GM21576 (cell line): Measurements from ENCODE around the gene LARP6.
"Not testable (repeated sequence)": the region's sequence is repeated elsewhere in the genome, so short reads cannot be mapped to it uniquely, and the experiment has no call there.

Experiments used
- ATAC-seq: cut with Tn5 transposase; IDR thresholded peaks from one replicate; pipeline ENCODE4 v1.9.1; 2021; ENCODE audit warnings: mild to moderate bottlenecking, moderate library complexity; ENCODE audit not compliant: unreplicated experiment

LARP6 gene

DNA sequence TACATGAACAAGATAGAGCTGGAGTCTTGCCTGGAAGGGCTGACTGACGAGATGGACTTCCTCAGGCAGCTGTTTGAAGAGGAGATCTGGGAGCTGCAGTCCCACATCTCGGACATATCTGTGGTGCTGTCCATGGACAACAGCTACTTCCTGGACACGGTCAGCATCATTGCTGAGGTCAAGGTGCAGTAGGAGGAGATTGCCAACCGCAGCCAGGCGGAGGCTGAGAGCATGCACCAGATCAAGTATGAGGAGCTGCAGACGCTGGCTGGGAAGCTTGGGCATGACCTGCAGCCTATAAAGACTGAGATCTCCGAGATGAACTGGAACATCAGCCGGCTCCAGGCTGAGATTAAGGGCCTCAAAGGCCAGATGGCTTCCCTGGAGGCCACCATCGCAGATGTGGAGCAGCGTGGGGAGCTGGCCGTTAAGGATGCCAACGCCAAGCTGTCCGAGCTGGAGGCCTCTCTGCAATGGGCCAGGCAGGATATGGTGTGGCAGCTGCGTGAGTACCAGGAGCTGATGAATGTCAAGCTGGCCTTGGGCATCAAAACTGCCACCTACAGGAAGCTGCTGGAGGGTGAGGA, 5.5 kb upstream of the LARP6 start:
- no peak for ATAC-seq

DNA sequence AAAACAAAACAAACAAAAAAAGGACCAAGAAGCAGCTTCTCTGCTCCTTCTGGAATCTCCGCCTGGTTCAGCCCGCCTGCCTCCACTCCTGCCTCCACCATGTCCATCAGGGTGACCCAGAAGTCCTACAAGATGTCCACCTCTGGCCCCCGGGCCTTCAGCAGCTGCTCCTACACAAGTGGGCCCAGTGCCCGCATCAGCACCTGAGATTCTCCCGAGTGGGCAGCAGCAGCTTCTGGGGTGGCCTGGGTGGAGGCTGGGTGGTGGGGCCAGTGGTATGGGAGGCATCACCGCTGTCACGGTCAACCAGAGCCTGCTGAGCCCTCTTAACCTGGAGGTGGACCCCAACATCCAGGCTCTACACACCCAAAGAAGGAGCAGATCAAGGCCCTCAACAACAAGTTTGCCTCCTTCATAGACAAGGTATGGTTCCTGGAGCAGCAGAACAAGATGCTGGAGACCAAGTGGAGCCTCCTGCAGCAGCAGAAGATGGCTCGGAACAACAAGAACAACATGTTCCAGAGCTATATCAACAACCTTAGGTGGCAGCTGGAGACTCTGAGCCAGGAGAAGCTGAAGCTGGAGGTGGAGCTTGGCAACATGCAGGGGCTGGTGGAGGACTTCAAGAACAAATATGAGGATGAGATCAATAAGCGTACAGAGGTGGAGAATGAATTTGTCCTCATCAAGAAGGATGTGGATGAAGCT, 4.8 kb upstream of the LARP6 start:
- not testable (repeated sequence) for ATAC-seq

GRCh38 chr15:70857562-70858285, 3.8 kb upstream of the LARP6 start:
- ATAC-seq: no peak

DNA sequence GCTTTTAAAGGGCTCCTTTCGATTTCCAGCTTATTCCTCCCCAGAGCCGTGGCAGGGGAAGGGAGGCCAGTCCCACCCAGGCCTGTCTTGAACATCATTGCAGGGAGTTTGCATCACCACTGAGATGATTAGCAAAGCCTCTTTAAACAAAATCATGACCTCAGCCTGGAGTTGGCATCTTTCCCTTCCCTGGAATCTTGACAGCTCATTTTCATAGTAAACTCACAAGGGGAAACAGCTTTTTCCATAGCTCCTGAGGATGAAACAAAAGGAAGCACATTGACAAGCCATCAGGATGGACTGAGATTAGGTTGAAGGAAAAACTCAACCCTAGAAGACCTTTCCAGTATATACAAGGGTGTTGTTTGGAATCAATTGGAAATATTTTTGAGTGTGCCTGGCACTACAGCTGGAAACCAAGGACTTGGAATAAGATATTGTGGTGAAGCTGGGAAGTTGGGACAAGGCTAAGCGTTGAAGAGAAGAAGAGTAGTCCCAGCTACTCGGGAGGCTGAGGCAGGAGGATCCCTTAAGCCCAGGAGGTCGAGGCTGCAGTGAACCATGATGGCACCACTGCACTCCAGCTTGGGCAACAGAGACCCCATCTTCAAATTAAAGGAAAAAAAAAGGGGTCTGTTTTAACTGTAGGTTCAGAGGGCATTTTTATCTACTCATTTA, 3.1 kb upstream of the LARP6 start:
- ATAC-seq: no peak

- ATAC-seq: no peak
Observed at GRCh38 chr15:70856177-70856883, 2.4 kb upstream of the LARP6 start.

- ATAC-seq: no peak
Observed at GRCh38 chr15:70855764-70856163, 1.8 kb upstream of the LARP6 start.

DNA sequence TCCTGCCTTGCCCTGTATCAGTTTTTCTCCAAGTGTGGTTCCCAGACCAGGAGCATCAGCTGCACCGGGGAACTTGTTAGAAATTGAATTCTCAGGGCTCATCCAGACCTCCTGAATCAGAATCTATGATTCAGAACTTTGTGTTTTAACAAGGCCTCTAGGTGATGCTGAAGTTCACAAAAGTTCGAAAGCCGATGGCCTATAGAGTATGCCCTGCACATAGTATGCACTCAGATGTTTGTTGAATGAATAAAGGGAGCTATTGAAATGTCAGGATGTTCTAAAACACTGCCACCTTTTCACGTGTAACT, 664 bp upstream of the LARP6 start:
- ATAC-seq: no peak

DNA sequence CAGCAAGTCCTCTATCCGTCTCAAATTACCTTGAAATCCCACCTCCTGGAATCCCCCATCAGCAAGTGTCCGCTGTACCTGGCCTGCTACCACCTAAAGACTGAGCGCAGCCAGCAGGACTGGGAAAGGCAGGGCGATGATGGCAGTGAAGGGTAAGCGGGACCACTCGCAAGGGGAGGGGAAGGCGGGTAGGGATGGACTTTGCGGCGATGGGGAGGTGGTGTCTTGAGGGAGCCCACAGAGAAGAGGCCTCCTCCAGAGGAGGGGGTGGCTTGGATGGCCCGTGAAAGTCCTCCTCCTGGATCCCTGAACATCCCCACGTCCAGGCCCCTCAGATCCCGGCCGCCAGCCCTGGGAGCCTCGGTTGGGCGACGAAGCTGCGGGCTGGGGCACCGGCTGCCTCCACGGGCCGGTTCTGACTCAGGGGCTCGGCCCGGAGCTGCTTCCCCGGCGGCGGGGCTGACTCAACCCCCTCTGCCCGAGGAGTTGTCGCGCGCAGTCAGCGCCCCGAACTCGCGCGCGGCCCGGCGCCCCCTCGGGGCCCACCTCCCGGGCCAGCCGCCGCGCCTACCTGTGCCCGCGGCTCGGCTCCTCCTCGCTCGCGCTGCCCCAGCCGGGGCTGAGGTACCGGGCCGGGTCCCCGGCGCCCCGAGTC, 512 bp downstream of the LARP6 start:
- ATAC-seq: no peak

GRCh38 chr15:70852501-70853317, 1.2 kb downstream of the LARP6 start:
- no peak for ATAC-seq

GRCh38 chr15:70851889-70852288, 2.1 kb downstream of the LARP6 start:
- no peak for ATAC-seq

DNA sequence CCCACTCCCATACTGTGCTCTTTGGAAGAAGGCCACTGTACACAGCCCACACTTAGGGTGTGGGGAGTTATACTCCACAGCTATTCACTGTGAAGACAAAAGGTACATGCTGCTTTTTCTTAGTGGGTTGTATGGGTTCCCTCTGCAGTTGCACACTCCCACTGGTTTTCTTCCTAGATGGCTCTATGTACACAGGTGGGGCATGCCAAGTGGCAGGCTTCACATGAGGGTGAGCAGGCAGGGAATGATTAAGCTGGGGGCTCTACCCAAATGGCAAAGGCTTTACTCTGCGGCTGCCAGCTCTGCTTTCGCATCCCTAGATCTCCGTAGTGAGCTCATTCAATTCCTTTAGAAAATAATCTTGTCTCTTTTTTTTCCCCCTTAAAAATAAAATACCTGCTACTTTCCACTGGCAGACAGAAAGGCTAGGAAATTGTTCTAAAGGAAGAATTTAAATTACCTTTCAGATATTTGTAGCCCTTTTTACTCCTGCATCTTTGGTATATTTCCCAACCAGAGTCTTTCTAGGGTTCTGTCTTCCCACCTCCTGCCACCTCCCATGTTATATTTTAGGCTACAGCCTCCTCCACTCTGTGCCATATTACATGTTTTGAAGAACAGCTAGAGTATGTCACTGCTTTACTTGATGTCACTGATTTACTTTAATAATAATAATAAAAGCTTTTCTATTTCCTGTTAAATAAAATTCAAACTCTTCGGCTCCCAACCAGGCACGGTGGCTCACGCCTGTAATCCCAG, 8.2 kb downstream of the LARP6 start:
- no peak for ATAC-seq

DNA sequence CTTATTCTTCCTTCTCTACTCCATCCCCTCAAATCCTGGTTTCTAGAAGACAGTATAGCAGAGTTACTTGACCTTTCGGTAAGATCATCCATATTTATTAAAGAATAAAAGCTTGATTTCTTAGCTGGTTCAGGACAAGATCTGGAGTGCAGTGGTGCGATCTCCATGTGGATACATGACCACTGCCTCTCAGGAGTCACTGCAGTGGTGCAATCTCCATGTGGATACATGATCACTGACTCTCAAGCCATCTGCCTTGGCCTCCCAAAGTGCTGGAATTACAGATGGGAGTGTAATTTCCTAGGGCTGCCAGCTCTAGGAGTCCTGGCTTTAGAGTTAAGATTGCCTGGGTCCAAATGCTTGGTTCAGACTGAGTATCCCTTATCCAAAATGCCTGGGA, 16.5 kb downstream of the LARP6 start:
- ATAC-seq: no peak

GRCh38 chr15:70835841-70836240, 18.1 kb downstream of the LARP6 start:
- ATAC-seq: no peak

DNA sequence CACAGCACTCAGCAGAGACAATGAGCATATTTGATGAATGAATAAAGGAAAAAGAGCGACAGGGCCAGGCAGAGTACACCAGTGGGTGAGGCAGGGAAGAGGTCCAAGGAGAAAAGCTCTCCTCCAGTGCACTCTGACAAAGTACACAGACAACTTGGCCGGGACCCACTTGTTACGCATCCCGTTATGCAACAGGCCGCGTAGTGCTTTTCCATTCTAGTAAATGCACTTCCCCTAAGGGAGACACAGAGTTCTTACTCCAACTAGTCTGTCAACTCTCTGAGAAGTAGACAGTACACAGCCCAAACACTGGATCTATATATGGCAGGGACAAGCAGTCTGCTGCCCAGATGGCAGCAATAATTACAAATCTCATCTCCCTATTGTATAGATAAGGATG, 18.5 kb downstream of the LARP6 start:
- no peak for ATAC-seq

- ATAC-seq: no peak
Observed at GRCh38 chr15:70834999-70835398, 19.0 kb downstream of the LARP6 start.

- no peak for ATAC-seq
Observed at GRCh38 chr15:70833861-70834765, 19.8 kb downstream of the LARP6 start.

- no peak for ATAC-seq
Observed at GRCh38 chr15:70833422-70833821, 20.5 kb downstream of the LARP6 start.

- no peak for ATAC-seq
Observed at GRCh38 chr15:70832176-70832575, 21.8 kb downstream of the LARP6 start.
